ENCODE data around the gene GMPR.

The GMPR gene

DNA sequence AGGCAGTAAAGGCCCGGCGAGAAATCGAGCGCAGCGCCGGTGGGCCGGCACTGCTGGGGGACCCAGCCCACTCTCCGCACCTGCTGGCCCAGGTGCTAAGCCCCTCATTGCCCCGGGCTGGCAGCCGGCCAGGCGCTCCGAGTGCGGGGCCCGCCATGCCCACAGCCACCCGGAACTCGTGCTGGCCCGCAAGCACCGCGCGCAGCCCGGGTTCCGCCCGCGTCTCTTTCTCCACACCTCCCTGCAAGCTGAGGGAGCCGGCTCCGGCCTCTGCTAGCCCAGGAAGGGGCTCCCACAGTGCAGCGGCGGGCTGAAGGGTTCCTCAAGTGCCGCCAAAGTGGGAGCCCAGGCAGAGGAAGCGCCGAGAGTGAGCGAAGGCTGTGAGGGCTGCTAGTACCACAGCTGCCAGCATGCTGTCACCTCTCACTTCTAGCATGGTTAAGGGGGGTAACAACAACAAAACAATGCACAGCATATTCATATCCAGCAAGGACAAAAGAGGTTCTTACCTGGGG lies 11.3 kb upstream of the GMPR start:
- no peak overlapping the region for H3K27ac ChIP-seq
- no peak for TF ChIP-seq ZFX (IDR thresholded peaks at IDR 0.05; ENCODE audit: borderline replicate concordance)
- TF ChIP-seq, protein P1, sequence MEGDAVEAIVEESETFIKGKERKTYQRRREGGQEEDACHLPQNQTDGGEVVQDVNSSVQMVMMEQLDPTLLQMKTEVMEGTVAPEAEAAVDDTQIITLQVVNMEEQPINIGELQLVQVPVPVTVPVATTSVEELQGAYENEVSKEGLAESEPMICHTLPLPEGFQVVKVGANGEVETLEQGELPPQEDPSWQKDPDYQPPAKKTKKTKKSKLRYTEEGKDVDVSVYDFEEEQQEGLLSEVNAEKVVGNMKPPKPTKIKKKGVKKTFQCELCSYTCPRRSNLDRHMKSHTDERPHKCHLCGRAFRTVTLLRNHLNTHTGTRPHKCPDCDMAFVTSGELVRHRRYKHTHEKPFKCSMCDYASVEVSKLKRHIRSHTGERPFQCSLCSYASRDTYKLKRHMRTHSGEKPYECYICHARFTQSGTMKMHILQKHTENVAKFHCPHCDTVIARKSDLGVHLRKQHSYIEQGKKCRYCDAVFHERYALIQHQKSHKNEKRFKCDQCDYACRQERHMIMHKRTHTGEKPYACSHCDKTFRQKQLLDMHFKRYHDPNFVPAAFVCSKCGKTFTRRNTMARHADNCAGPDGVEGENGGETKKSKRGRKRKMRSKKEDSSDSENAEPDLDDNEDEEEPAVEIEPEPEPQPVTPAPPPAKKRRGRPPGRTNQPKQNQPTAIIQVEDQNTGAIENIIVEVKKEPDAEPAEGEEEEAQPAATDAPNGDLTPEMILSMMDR (IDR thresholded peaks at IDR 0.05) = no peak

DNA sequence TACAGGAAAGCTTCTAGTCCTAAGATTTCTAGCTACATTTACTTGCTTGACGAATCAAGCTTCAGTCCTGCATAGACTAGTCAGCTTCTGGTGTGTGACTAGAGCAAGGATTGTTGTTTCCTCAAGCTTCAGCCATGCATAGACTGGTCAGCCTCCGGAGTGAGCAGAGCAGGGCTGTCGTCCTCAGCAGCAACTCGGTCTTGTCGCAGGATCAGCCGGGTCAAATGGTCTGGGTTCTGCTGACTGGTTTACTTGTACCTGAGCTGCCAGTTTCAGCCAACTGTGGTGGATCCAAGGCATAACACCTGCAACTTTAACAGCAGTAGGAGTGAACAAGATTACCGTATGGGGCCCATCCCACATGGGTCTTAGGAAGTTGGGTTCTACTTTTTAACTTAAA lies 10.8 kb upstream of the GMPR start:
- TF ChIP-seq ZFX (IDR thresholded peaks at IDR 0.05; ENCODE audit: borderline replicate concordance) = no peak
- H3K27ac ChIP-seq = no peak overlapping the region

DNA sequence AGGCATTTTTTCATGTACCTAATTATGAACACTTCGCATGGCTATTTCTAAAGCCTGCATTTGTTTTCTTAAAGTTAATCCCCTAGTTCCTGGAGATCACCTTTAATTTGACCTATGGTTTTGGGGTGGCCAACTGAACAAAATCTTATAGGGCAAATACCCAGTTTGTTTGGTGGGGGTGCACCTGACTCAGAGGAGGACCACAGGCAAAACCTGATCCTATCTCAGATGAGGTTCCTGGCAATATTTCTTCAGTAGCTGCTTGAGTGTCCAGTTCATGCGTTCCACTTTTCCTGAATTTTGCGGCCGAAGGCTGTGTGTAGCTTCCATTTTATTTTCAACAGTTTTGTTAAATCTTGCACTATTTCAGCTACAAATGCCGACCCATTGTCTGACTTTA lies 10.3 kb upstream of the GMPR start:
- H3K27ac ChIP-seq = no peak overlapping the region
- TF ChIP-seq, protein P1 (IDR thresholded peaks at IDR 0.05) = no peak
- TF ChIP-seq ZFX (IDR thresholded peaks at IDR 0.05; ENCODE audit: borderline replicate concordance) = no peak

DNA sequence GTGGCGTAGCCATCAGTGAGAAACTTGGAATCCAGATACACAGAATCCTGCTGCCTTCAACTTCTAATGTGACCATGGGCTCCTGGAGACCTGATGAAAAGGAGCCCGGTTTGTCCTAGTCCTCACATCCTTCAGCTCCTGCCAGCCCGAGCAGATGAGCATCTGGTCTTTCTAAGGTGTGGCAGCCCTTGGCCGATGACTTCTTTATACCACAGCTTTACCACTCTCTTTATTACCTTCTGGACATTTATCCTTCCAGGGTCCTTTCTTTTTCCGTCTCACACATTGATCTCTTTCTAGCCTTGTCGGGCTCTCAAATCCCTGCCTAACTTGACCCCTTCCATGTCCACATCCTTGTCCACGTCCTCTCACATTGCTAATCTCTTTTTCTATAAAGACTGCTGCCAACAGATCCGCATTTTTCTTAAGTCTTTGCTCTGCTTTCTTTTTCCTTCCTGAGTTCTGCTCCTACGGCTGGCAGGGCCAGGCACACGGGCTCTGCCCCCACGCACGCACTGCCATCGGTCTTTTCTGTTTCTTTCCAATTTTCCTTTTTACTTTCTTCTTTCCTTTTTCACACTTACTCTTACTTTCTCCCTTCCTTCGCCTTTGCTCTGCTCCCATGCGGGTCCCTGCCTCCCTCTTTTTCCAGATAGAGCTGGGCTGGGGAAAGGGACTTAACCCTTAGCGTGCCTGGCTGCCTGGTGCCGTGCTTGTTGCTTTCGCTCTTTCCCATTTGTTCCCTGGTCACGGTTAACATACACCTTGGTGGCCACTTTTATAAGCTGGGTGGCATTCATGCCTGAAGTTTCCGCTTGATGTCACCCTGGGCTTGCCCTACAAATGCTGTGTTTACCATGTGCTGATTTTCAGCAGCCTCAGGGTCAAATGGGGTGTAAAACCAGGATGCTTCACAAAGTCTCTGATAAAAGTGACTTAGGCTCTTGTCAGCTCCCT lies 9.4 kb upstream of the GMPR start:
- no peak overlapping the region for H3K27ac ChIP-seq
- no peak for TF ChIP-seq ZFX (IDR thresholded peaks at IDR 0.05; ENCODE audit: borderline replicate concordance)
- TF ChIP-seq, protein P1 (IDR thresholded peaks at IDR 0.05) = no peak

DNA sequence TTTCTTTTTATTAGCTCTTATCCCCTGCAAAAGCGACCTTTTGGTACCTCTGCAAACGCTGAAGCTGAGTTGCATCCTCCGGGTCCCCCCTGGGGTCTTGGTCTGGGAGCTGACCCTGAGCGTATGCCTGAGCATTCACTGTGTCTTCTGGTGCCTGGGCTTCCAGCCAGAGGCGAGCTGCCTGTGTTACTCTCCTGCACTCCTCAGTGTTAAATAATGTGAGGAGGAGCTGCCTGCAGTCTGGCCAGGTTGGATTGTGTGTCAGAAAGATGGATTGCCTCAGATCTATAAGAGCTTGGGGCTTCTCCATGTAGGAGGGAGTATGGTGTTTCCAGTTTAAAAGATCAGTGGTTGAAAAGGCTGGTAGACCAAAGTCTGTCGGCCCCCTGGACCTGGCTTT lies 8.7 kb upstream of the GMPR start:
- TF ChIP-seq ZFX (IDR thresholded peaks at IDR 0.05; ENCODE audit: borderline replicate concordance) = no peak
- TF ChIP-seq, protein P1 (IDR thresholded peaks at IDR 0.05) = no peak
- no peak overlapping the region for H3K27ac ChIP-seq

DNA sequence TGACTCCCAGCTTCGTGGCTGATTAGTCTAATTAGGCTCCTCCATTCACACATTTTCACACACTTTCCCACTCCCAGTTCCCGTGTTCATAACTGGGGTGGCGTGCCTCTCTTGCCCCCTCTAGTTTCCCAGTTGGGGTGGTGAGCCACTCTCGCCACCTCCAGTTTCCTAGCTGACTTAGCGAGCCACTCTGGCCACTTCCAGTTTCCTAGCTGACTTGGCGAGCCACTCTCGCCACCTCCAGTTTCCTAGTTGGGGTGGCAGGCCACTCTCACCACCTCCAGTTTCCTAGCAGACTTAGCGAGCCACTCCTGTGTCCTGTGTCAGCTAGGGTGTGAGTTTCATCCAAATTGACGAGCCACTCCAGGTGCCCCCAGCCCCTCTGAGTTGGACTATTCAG lies 7.4 kb upstream of the GMPR start:
- no peak overlapping the region for H3K27ac ChIP-seq
- TF ChIP-seq, protein P1 (IDR thresholded peaks at IDR 0.05) = no peak
- no peak for TF ChIP-seq ZFX (IDR thresholded peaks at IDR 0.05; ENCODE audit: borderline replicate concordance)

DNA sequence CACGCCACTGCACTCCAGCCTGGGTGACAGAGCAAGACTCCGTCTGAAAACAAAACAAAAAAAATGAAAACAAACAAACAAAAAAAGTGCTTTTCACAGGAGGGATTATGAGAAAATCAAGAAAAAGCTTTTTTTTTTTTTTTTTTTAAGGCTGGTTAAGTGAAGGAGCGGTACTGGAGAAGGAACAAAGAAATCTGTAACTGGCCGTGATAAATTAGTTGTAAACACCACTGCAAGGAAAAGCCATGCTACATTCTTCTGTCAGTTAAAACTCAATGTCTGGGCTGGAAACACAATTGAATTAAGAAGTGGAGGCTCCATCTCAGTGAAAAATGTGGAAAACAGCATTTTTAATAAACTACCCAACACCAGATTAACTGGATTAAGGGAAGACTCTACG lies 6.3 kb upstream of the GMPR start:
- no peak overlapping the region for H3K27ac ChIP-seq
- no peak for TF ChIP-seq ZFX (IDR thresholded peaks at IDR 0.05; ENCODE audit: borderline replicate concordance)
- TF ChIP-seq, protein P1 (IDR thresholded peaks at IDR 0.05) = no peak
